Forelimb muscle (tissue), 1 donor: ENCODE results near the gene ITGA4. TPM values are rescaled to one million over a fixed set of nuclear protein-coding genes. Genes with fewer than 3 reads are reported as not detected.

ENCODE experiments used
- DNase-seq: peaks from one replicate; pipeline ENCODE4 v3.0.0-alpha.2; 2013; ENCODE audit warnings: low read depth
- polyA plus RNA-seq: library from polyadenylated mRNA; unstranded; fragments of 120-200 nt; gene quantifications from one replicate; pipeline ENCODE4 v1.2.1, GENCODE V29; 2013; ENCODE audit not compliant: insufficient read length

Gene ITGA4
- polyA plus RNA-seq, 1 donor = 20.5 TPM

DNA sequence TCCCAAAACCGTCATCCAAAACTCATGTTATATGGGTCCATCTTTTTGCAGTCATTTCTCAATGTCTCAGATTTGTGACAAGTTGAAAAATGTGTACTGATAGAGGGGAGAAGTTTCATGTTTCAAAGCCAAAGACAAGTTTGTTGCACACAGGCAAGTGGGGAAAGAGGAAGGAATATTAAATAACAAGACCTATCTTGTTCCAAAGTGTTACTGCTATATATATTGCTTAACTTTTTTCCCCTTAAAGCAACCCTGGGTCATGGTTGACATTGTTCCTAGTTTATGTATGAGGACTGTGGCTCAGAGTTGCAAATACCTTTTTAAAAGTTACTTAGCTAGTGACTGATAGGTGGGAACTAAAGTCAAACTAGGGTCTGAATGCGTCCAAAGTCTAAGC lies 1.7 kb downstream of the ITGA4 start:
- no peak for DNase-seq

DNA sequence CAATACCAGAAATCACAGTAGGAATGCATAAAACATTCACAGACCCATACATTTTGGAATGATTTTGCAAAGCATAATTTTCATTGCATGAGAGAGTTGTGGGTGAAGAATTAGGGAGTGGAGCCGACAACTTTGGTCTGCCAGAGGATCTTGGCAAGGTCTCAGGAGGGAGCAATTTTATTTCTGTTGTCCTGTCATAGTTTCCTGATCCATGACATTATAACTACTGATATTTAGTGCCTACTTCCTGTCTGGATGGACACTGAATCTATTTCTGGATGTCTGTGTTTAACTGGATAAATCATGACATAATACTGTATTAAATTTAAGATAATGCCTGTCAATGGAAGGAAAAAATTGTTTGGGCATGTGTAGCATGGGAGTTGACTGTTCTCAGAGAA lies 2.4 kb downstream of the ITGA4 start:
- DNase-seq = no peak

DNA sequence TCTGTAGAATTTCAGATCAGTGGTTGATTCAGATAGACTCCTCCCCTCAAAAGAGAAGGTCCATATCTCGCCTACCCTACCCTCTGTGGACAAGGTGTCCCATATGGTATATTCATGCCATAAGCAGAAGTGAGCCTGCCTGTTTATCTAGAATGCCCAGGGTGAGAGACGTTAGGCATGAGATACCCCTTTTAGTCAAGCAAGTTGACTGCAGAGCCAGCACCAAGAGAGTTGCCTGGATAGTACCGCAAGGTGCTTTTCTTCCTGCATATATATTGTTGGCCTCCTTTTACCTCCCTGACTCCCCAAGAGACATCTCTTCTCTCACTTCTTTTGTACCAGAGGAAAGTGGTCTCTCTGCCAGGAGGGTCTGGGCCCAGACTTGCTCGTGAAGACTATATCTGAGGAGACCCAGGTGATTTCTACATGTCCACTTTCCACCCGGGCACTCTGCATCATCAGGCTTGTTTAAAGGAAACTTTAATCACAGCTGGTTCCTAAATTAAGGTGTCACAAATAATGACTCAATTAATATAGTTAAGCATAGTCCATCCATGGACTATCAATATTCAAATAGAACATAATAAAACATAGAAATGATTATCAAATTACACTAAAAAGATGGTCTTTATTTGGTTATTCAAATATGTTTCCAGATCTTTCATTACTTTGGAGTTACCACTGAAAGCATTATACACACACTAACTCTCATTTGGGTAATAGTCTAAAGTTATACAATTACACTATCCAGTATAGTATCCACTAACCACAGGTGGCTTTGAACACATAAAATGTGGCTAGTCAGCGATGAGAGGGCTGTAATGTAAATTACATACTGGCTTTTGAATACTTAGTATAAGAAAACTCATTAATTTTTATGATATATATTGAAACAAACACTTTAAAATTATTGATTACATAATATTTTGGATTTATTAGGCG lies 4.1 kb downstream of the ITGA4 start:
- DNase-seq = no peak

DNA sequence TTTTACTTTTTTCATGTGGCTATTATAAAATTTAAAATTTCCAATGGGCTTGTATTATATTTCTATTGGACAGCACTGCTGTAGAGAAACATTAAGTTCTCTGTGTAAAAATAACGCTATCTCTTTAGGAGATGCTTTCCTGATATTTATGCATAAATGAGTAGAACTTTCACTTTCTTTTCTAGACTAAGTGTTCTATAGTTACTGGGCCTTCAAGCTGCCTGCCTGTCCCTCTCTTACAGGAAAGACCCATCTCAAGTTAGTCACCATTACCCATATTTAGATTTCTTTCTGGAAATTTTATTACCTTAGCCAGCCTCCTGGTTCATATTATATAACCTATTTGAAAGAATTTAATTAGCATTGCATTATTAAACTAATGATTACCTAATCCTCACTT lies 4.8 kb downstream of the ITGA4 start:
- no peak for DNase-seq

DNA sequence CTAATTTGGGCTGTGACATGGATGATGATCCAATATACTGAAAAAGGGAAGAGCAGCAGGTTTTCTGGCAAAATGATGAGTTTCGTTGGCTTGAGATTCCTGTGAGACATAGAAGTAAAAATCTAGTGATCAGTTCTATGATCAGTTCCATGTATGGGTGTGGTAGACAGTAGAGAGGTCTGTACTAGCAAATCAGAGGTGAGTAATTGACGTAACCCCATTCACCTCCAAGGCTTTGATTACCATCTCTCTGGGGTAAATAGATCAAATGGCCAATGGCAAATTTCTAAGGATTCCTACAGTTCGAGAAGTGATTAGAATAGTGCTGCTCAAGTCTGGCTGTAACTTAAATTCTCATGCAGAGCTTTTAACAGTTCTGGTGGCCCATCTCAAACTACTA lies 6.4 kb downstream of the ITGA4 start:
- no peak for DNase-seq

DNA sequence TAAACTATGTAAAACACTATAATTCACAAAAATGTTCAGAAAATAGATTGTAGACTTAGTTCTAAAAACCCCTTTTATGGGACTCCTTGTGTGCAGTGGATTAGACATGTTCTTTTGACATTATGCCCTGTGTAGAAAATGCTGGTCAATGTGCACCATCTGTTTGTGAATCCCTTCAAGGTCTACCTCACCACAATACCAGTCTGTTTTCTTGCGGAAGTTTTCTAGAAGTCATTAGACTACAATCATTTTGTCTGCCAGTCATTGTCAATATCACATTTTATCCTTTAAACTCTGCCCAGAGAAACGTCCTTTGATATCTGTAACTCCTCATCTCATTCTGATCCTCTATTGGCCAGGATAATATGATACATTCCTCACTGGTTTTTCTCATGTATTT lies 7.8 kb downstream of the ITGA4 start:
- no peak for DNase-seq

DNA sequence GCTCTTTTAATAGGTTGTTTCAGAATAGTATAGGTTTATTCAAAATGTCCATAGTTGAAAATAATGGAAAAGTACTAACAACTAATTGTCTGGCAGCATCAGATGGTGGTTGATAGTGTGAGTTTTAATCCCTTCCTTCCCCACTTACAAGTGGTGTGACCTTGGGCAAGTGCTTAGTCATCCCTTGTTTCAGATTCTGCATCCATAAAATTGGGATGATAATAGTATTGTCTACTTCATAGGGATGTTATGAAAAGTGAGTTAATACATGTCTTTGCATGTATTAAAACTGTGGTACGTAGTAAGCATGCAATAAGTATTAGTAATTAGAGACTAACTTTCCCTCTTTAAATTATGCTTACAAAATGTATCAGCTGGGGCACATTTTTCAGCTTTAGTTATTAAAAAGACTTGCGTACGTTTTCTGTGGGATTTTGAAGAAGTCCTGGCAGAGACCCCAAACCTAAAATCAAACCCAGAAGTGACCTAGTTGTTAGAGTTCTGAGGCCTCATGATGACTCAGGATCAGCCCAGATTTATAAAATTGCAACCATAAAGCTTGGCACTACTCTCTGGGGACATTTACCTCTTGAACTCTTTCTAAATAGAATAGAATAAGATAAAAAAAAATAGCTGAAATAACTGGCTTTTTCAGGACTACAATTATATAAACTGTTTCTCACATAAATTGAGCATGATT lies 8.6 kb downstream of the ITGA4 start:
- no peak for DNase-seq

DNA sequence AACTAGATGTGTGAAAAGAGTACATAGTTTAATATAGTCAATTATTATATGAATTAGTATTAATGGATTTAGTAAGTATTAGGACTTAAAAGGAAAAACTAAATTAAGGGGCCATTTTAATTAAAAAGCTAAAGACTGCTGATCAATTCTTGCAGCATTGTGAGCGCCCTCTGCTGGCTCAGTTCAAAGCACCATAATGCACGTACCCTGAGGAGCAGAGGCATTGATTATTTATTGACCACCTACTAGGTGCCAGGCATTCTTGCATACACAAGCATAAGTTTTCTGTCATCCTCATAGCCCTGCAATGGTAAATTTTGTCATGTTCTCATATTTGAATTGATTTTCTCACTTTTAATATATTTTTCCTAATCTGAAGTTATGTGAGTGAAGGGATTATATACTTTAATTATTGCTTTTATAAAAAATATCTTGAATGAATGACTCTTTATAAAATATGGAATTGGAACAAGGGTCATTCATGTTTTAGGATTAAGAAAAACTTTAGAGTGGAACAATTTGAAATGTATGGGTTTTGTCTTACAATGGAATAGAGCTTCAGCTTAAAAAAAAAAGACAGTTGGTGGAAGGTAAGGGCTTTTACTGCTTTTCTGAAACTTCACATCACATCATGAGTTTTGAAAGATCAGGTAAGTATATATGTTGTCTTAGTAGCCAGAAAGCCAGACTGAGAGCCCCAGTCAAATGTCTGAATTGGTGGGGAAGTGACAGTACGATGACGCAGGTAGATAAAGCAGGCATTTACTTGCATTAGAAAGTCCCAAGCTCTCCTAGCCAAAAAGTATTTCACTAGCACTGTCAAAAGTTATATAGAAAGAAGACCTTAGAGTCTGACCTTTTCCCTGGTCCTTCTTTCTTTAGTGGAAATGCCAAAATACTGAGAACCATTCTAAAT lies 9.7 kb downstream of the ITGA4 start:
- DNase-seq = no peak

DNA sequence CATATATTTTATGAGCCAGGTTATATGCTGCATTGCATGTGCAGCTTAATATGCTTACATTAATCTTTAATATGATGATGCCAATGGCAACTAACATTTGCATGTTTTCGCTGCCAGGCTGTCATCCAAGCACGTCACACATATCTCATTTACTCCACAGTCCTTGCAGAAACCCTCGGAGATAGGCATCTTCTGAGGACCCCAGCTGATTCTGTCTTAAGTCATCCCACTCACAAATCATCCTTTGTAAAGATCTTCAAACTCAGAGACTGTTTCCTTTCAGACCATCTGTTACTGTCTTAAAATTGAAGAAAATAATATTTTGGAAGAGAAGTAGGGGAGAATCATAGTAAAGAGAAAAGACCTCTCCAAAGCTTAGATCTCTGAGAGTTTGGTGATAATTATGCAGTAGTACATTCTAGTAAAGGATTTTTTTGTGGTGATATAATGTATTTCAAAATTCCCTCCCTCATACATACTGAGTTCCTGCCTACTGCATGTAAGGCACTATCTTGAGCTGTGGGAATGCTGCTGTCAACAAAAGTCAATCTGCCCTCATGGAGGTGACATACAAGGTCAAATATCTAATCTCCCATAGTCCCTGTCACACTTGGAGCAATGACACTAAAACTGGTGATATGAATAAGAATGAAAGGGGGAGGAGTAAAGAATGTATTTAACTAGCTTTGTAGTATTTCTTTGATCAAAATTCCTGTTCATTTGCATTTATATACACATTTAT lies 11.0 kb downstream of the ITGA4 start:
- DNase-seq = no peak

DNA sequence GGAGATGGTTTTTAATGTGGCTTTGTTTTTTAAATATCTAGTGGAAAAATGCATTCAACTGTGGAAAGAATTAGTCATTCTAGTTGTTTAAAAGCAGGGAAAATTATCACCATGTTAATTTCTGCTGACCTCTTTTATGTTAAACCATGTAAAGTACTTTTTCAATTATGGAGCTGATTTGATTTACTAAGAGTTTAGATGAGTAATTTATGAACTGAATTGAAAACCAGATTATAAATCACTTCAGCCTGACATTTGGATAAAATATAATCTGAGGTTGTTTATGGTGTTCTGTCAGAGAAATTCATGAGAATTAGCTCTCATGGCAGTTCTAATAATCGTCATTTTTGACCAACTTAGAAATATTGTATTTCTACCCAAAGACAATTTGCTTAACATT lies 11.6 kb downstream of the ITGA4 start:
- no peak for DNase-seq

DNA sequence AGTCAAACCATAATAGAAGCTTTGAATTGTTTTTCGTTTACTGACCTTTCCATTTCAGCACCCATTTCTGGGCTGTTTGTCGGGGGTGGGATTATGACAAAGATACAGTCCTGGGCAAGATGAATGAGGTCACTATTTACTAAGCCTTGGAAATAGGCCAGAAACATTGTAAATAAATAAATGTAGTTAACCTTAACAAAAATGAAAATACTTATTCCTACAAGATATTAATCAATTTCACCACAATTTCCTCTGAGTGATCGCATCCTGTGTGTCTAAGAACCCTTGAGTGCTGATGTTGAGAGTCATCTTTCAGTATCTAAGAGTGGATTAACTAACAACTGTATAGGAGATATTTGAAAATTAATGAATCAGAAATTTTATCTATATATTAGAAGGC lies 14.0 kb downstream of the ITGA4 start:
- no peak for DNase-seq

DNA sequence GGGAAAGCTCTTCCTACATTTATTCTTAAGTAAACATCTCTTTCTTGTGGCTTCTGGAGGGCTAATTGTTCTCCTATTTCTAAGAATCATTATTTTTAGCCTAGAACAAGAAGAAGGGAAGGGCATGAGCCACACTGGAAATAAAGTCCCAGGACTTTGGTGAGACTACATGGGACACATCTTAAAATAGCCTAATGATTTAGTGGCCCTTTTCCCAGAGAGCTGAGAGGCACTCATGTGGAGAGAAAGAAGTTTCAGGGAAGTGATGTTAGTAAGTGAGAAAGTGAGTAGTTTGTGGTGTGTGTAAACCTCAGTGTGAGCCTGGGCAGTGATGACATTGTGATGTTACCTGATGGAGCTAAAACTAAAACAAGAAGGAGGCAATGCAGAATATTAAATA lies 14.6 kb downstream of the ITGA4 start:
- no peak for DNase-seq

DNA sequence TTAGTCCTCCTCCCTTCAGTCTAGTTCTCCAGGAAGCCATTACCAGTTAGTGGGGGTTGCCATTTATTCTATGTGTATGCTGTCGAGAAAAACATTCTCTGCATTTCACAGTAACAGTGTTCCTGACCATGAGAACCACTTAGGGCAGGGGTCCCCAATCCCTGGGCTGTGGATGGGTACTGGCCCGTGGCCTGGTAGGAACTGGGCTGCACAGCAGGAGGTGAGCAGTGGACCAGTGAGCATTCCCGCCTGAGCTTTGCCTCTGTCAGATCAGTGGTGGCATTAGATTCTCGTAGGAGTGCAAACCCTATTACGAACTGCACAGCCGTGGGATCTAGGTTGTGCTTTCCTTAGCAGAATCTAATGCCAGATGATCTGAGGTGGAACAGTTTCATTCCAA lies 15.8 kb downstream of the ITGA4 start:
- no peak for DNase-seq

DNA sequence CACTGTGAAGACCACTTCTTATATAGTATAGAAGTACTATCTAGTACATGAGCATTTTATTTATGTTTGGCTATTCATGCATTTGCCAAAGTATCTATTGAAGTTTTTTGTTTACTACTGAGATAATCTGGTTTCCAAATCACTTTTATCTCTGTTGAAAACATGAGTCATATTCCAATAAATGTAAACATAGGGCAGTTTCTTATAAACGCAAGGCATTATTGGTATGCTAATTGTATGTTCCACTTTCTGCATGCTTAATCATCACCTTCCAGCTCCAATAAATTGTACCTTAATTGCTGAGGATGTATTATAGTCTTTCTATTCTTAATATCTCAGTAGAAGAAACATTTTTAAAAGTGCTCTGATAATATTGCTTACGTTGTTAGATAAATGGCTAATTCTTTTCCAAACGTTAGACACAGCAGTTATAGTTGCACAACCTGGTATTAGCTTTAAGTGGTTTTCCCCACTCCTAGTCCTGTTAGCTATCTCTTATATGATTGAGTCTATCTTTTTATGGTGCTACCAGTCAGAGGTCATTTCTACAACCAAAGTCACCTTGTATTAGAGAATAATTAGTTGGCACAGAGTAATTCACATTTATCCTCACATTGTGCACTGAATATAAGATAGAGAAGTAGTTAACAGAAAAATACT lies 17.2 kb downstream of the ITGA4 start:
- no peak for DNase-seq

DNA sequence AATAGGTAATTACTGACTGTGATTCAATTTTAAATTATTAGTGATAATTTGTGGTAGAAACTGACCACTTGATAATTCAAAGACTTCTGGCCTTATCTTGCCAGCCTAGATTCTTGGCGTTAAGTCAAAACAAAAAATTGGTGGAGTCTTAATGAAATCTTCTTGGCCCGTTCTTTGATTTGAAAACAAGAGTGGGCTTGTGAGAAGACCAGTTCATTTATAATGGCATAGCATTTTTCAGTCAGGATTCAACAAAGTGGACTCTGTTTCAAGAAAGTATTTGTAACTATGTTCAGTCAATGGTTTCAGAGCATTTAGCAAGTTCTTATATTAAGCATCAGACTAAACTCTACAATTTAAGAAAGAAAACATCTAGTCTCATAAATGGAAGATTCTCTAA lies 26.0 kb downstream of the ITGA4 start:
- DNase-seq = no peak

DNA sequence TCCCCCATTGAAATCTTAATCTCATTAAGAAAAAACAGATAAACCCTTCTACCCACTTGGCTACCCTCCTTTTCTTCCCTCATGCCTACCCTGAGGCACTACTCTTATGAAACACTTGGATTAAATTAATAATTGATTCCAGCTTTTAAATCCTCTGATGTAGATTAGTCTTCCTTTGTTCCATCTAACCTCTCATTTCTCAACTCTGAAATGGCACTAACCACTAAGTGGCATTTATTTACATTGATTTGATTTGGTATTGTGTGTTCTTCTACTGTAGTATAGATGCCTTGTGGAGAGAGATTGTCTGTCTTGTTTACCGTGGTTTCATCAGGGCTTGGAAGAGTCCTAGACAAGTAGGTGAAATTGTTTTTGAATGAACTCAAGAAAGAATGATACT lies 26.7 kb downstream of the ITGA4 start:
- DNase-seq = no peak

DNA sequence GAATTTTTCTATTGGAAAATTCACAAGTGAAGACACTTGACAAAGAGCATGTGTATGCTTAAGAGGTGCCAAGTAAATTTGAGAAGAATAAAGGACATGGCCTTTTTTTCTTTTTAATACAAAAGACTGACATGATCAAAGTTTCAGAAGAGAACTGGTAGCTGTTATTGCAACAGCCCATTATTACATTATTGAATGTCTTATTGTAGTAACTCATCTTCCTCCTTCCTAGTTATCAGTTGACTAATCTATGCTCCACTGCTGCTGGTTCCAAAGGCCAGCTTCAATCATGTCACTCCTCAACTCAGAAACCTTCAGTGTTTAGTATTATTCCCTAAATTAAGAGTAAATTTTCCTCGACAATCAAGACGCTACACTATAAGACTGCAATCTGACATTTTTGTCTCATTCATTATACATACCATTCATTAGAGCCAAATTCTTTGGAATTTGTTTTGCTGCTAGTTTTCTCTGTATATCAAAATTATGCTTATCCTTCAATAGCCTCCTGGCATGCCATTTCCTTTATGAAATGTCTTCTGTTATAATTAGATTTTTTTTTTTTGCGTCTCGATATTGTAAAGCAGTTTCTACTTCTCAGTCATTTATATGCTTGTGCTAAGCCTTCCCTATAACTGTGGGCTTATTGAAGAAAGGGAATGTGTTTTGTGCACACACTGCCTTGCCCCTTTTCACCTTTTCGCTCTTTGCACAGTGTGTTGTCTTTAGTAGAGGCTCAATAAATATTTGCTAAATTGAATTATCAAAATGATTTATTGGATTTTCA lies 27.9 kb downstream of the ITGA4 start:
- no peak for DNase-seq

DNA sequence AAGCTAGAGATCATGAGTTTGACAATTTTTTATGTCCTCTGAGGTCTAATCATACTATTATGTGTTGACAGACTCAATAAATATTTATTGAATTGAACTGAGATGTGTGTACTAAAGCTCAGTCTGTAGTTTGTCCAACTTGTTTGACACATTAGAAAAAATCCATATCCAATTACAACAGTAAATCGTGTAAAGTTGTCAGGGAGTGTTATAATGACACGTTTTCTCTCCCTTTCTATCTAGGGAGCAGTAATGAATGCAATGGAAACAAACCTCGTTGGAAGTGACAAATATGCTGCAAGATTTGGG lies 28.4 kb downstream of the ITGA4 start:
- no peak for DNase-seq

DNA sequence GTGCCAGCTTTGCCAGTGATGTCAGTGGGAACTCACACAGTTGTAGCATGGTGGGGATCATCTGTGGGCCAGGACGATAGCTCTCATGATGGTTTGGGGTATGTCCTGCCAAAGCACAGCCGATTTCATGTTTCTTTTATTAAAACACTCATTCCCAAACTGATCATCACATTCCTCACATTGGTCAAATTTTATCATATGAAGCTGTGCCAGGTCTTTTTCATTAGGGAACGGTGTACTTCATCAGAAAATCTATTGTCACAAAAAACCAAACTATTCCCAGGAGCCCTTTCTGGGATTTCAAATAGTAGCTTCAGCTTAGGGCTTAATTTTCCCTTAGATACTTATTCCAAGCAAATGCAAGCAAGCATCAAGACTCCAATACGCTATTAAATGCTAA lies 42.0 kb downstream of the ITGA4 start:
- no peak for DNase-seq

DNA sequence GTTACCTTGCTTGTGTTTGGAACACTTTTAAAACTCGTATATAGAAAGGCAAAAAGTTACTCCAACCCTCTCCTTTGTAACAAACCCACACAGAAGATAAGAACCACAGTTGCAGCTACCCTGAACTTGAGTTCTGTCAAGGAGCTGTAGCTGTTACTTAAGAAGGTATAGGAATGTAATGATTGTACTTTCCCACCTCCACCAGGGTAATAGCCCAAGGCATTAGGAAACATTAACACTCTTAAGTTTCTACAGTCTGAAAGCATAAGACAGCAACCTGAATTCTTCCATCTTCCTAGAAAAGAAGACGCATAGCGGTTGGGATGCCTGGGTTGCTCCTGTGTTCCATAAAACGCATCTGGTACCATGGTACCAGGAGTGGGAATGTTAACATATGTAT lies 43.0 kb downstream of the ITGA4 start:
- DNase-seq = no peak
